ENCODE measurements around the gene HMCN2. TPM values are rescaled to one million over a fixed set of nuclear protein-coding genes. Genes with fewer than 3 reads are reported as not detected.

HMCN2 gene
- total RNA-seq, 1 donor from 2014 or later = 0.15 TPM

GRCh38 chr9:130266236-130267098 is 907 bp downstream of the HMCN2 start:
- H3K4me2 ChIP-seq = peak overlapping the region; percentile 87

DNA sequence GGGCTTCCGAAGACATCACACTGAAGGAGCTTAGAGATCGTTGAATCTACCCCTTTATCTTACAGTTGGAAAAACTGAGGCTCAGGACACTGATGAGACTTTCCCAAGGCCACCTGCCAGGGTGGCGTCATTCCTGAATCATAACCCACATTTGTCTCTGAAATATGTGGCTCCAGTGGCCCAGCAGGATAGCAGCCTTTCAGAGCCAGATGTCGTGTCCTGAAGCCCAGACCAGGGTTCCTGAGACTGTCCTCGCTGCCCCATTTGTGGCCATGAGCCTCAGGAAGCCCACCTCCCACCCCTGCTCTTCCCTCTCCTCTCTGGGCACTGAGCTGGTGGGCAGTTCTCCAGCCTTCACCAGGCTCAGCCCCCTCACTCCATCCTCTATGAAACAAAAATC is 2.4 kb downstream of the HMCN2 start:
- H3K36me3 ChIP-seq = no peaks in the 10 kb centered on the region
- no peak overlapping the region for H2AFZ ChIP-seq (replicated peaks)
- H3K4me3 Mint-ChIP-seq = no peak overlapping the region
- TF ChIP-seq, protein P1, sequence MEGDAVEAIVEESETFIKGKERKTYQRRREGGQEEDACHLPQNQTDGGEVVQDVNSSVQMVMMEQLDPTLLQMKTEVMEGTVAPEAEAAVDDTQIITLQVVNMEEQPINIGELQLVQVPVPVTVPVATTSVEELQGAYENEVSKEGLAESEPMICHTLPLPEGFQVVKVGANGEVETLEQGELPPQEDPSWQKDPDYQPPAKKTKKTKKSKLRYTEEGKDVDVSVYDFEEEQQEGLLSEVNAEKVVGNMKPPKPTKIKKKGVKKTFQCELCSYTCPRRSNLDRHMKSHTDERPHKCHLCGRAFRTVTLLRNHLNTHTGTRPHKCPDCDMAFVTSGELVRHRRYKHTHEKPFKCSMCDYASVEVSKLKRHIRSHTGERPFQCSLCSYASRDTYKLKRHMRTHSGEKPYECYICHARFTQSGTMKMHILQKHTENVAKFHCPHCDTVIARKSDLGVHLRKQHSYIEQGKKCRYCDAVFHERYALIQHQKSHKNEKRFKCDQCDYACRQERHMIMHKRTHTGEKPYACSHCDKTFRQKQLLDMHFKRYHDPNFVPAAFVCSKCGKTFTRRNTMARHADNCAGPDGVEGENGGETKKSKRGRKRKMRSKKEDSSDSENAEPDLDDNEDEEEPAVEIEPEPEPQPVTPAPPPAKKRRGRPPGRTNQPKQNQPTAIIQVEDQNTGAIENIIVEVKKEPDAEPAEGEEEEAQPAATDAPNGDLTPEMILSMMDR (IDR thresholded peaks at IDR 0.05) = no peak
- no peak for TF ChIP-seq EZH2 (IDR thresholded peaks at IDR 0.05)
- no peak for TF ChIP-seq EZH2phosphoT487 (IDR thresholded peaks at IDR 0.05)
- H3K27ac Mint-ChIP-seq = no peak overlapping the region
- H3K27ac ChIP-seq = no peak overlapping the region
- H3K9ac ChIP-seq = no peak overlapping the region
- H3K36me3 Mint-ChIP-seq = no peaks in the 10 kb centered on the region
- no peaks in the 10 kb centered on the region for H3K9me3 Mint-ChIP-seq
- no peak for DNase-seq (ENCODE audit: low spot score)
- H3K79me2 ChIP-seq (ENCODE audit: low read depth) = no peaks in the 10 kb centered on the region
- peaks cover 10% of the 10 kb centered on the region for H3K4me1 Mint-ChIP-seq
- peaks cover 31% of the 10 kb centered on the region for H3F3A ChIP-seq (ENCODE audit: low read depth)
- H3K27me3 ChIP-seq = peaks cover 46% of the 10 kb centered on the region
- no peak overlapping the region for H3K4me2 ChIP-seq
- H3K27me3 Mint-ChIP-seq (ENCODE audit: insufficient read depth, low read depth) = peaks cover 41% of the 10 kb centered on the region
- H3K4me3 ChIP-seq = no peak overlapping the region
- H3K9me3 ChIP-seq (ENCODE audit: low read depth) = no peaks in the 10 kb centered on the region
- H3K4me1 ChIP-seq = peaks cover 19% of the 10 kb centered on the region
- no peaks in the 10 kb centered on the region for H4K20me1 ChIP-seq (ENCODE audit: low read depth)

More at GRCh38 chr9:130266236-130267098, 907 bp downstream of the HMCN2 start:
- TF ChIP-seq, protein P1 (IDR thresholded peaks at IDR 0.05) = no peak
- peak; percentile 23 for TF ChIP-seq EZH2 (IDR thresholded peaks at IDR 0.05)
- no peak for TF ChIP-seq EZH2phosphoT487 (IDR thresholded peaks at IDR 0.05)
- Mint-ChIP-seq H3K27me3 (ENCODE audit: insufficient read depth, low read depth) (peaks cover 46% of the 10 kb centered on the region), H3K36me3 (no peaks in the 10 kb centered on the region), H3K9me3 (no peaks in the 10 kb centered on the region), H3K4me1 (peaks cover 10% of the 10 kb centered on the region), H3K4me3 (peak overlapping the region; percentile 81), H3K27ac (no peak overlapping the region)
- no peaks in the 10 kb centered on the region for H3K9me3 ChIP-seq (ENCODE audit: low read depth)
- H2AFZ ChIP-seq (replicated peaks) = peak overlapping the region; percentile 53
- DNase-seq (ENCODE audit: low spot score) = peak; percentile 41
- no peak overlapping the region for H3K9ac ChIP-seq
- H3K4me1 ChIP-seq = peaks cover 19% of the 10 kb centered on the region
- no peaks in the 10 kb centered on the region for H4K20me1 ChIP-seq (ENCODE audit: low read depth)
- H3K4me3 ChIP-seq = peak overlapping the region; percentile 53
- peaks cover 31% of the 10 kb centered on the region for H3F3A ChIP-seq (ENCODE audit: low read depth)
- H3K27me3 ChIP-seq = peaks cover 46% of the 10 kb centered on the region
- H3K79me2 ChIP-seq (ENCODE audit: low read depth) = no peaks in the 10 kb centered on the region
- H3K27ac ChIP-seq = no peak overlapping the region
- no peaks in the 10 kb centered on the region for H3K36me3 ChIP-seq

- Histone ChIP-seq H2AFZ (replicated peaks) (no peak overlapping the region), H3K79me2 (ENCODE audit: low read depth) (no peaks in the 10 kb centered on the region), H3K4me3 (no peak overlapping the region), H4K20me1 (ENCODE audit: low read depth) (no peaks in the 10 kb centered on the region), H3K4me1 (peaks cover 19% of the 10 kb centered on the region), H3K4me2 (peak overlapping the region; percentile 21), H3K36me3 (no peaks in the 10 kb centered on the region), H3K9me3 (ENCODE audit: low read depth) (no peaks in the 10 kb centered on the region), H3K27me3 (peaks cover 46% of the 10 kb centered on the region), H3K27ac (no peak overlapping the region), H3F3A (ENCODE audit: low read depth) (peaks cover 31% of the 10 kb centered on the region), H3K9ac (no peak overlapping the region)
- DNase-seq (ENCODE audit: low spot score) = peak; percentile 69
- no peaks in the 10 kb centered on the region for H3K36me3 Mint-ChIP-seq
- H3K27ac Mint-ChIP-seq = no peak overlapping the region
- peaks cover 10% of the 10 kb centered on the region for H3K4me1 Mint-ChIP-seq
- H3K4me3 Mint-ChIP-seq = no peak overlapping the region
- peaks cover 35% of the 10 kb centered on the region for H3K27me3 Mint-ChIP-seq (ENCODE audit: insufficient read depth, low read depth)
- no peaks in the 10 kb centered on the region for H3K9me3 Mint-ChIP-seq
- TF ChIP-seq EZH2 (IDR thresholded peaks at IDR 0.05) (no peak), EZH2phosphoT487 (IDR thresholded peaks at IDR 0.05) (no peak)
- TF ChIP-seq, protein P1 (IDR thresholded peaks at IDR 0.05) = no peak
Measured at GRCh38 chr9:130268521-130269211, 3.1 kb downstream of the HMCN2 start.

All from neural progenitor cell (in vitro differentiated cells).